Activated CD8-positive, alpha-beta T cell treated with anti-CD3 and anti-CD28 coated beads for 36 hours (primary cell): Measurements from ENCODE around the gene CD6. TPM values are rescaled to one million over a fixed set of nuclear protein-coding genes. Genes with fewer than 3 reads are reported as not detected.

Experiments
- ATAC-seq: fragments of 200-7000 bp; cut with Tn5 transposase; one replicate; pipeline ENCODE4 v1.10.0; 2021; ENCODE audit warnings: mild to moderate bottlenecking, moderate library complexity
- CTCF ChIA-PET: fragments of 350-600 bp; sonication (Branson Sonifier 250); formaldehyde crosslinking; loops from one replicate; lab custom pipeline; 2021; ENCODE audit warnings: antibody characterized with exemption; lab: Charles Lee
- POLR2A ChIA-PET: fragments of 350-600 bp; sonication (Branson Sonifier 250); formaldehyde crosslinking; loops from one replicate; lab custom pipeline; 2021; ENCODE audit warnings: antibody characterized with exemption; lab: Charles Lee
- DNase-seq: peaks from one replicate; pipeline ENCODE4 v3.0.0-alpha.2; 2020
- H3K27ac Mint-ChIP-seq: one replicate; pipeline ENCODE4 v1.8.0; 2021; ENCODE audit warnings: mild to moderate bottlenecking, mixed read lengths
- H3K27me3 Mint-ChIP-seq: one replicate; pipeline ENCODE4 v1.8.0; 2021; ENCODE audit warnings: mixed read lengths
- H3K36me3 Mint-ChIP-seq: one replicate; pipeline ENCODE4 v1.8.0; 2021; ENCODE audit warnings: low read depth, mixed read lengths
- H3K4me1 Mint-ChIP-seq: one replicate; pipeline ENCODE4 v1.8.0; 2021; ENCODE audit warnings: low read depth, mixed read lengths
- H3K4me3 Mint-ChIP-seq: one replicate; pipeline ENCODE4 v1.8.0; 2021; ENCODE audit warnings: mild to moderate bottlenecking, moderate library complexity, mixed read lengths
- H3K9me3 Mint-ChIP-seq: one replicate; pipeline ENCODE4 v1.8.0; 2021; ENCODE audit warnings: mixed read lengths
- CTCF ChIP-seq: fragments of 200-600 bp; IDR thresholded peaks from one replicate; pipeline ENCODE4 v1.8.0; 2022; ENCODE audit warnings: antibody characterized with exemption, mild to moderate bottlenecking
- intact Hi-C: fragments of 100-400 bp; cut with micrococcal nuclease; formaldehyde crosslinking; loops from one replicate; pipeline ENCODE4 v1.10.0; 2022
- total RNA-seq, 2 experiments: library from RNA; stranded (reverse); gene quantifications; one replicate each; pipeline ENCODE4 v1.2.3, GENCODE V29; 2021

The CD6 gene
- total RNA-seq, 2 experiments from 2014 or later, result 196 to 201 TPM

- ATAC-seq (no peak), DNase-seq (no peak)
- CTCF ChIA-PET, result interaction anchor here (1.4 to 5.5 kb wide), 3 partner anchors 9 to 38 kb away, joined by 4 to 22 read pairs (median 6); partner anchors contain the start of gene CD6
- POLR2A ChIA-PET, result interaction anchor here (0.6 to 1.1 kb wide), 4 partner anchors 13 to 89 kb away, joined by 3 to 4 read pairs (median 4); partner anchors contain the start of gene CD6
- Mint-ChIP-seq H3K9me3 (no peaks in the 10 kb centered on the region), H3K4me1 (peaks cover 26% of the 10 kb centered on the region), H3K36me3 (no peaks in the 10 kb centered on the region), H3K27me3 (peaks cover 5% of the 10 kb centered on the region), H3K4me3 (no peak overlapping the region), H3K27ac (peak overlapping the region; percentile 71)
- intact Hi-C loops, result no loop called here
- no peak for TF ChIP-seq CTCF
Observed at GRCh38 chr11:60953781-60954180, 17.7 kb upstream of the CD6 start.

GRCh38 chr11:60954421-60954820, 17.1 kb upstream of the CD6 start:
- Mint-ChIP-seq H3K27me3 (peaks cover 5% of the 10 kb centered on the region), H3K27ac (no peak overlapping the region), H3K36me3 (no peaks in the 10 kb centered on the region), H3K4me3 (no peak overlapping the region), H3K4me1 (peaks cover 26% of the 10 kb centered on the region), H3K9me3 (no peaks in the 10 kb centered on the region)
- intact Hi-C loops, result no loop called here
- ATAC-seq (no peak), DNase-seq (no peak)
- POLR2A ChIA-PET, result interaction anchor here (1.1 kb wide), 1 partner anchor 17 kb away, joined by 4 read pairs; the partner anchor contains the start of gene CD6
- CTCF ChIA-PET, result interaction anchor here (1.9 to 5.5 kb wide), 2 partner anchors 16 to 39 kb away, joined by 4 to 22 read pairs; partner anchors contain the start of gene CD6
- no peak for TF ChIP-seq CTCF

GRCh38 chr11:60955571-60955970, 15.9 kb upstream of the CD6 start:
- DNase-seq (no peak), ATAC-seq (no peak)
- peaks cover 20% of the 10 kb centered on the region for H3K4me1 Mint-ChIP-seq
- H3K27ac Mint-ChIP-seq, result no peak overlapping the region
- H3K27me3 Mint-ChIP-seq, result peaks cover 3% of the 10 kb centered on the region
- no peak overlapping the region for H3K4me3 Mint-ChIP-seq
- intact Hi-C loops, result no loop called here
- no peaks in the 10 kb centered on the region for H3K9me3 Mint-ChIP-seq
- POLR2A ChIA-PET, result interaction anchor here (1.0 kb wide), 1 partner anchor 11 kb away, joined by 3 read pairs; no protein-coding TSS in a partner anchor
- H3K36me3 Mint-ChIP-seq, result no peaks in the 10 kb centered on the region
- CTCF ChIA-PET, result interaction anchor here (0.8 to 5.5 kb wide), 4 partner anchors 15 to 43 kb away, joined by 3 to 22 read pairs (median 4); partner anchors contain the start of gene CD6
- no peak for TF ChIP-seq CTCF

- H3K36me3 Mint-ChIP-seq, result no peaks in the 10 kb centered on the region
- no peak overlapping the region for H3K27ac Mint-ChIP-seq
- peaks cover 1% of the 10 kb centered on the region for H3K27me3 Mint-ChIP-seq
- ChIA-PET POLR2A (interaction anchor here (0.7 kb wide), 1 partner anchor 14 kb away, joined by 3 read pairs; no protein-coding TSS in a partner anchor), CTCF (interaction anchor here (3.8 kb wide), 1 partner anchor 13 kb away, joined by 19 read pairs; the partner anchor contains the start of gene CD6)
- H3K4me3 Mint-ChIP-seq, result no peak overlapping the region
- ATAC-seq, result no peak
- TF ChIP-seq CTCF, result no peak
- intact Hi-C loops, result no loop called here
- peaks cover 13% of the 10 kb centered on the region for H3K4me1 Mint-ChIP-seq
- DNase-seq, result no peak
- H3K9me3 Mint-ChIP-seq, result no peaks in the 10 kb centered on the region
Observed at GRCh38 chr11:60957188-60957587, 14.3 kb upstream of the CD6 start.

GRCh38 chr11:60959431-60959830, 12.0 kb upstream of the CD6 start:
- DNase-seq (no peak), ATAC-seq (no peak)
- Mint-ChIP-seq H3K27me3 (no peaks in the 10 kb centered on the region), H3K4me1 (peaks cover 4% of the 10 kb centered on the region), H3K9me3 (no peaks in the 10 kb centered on the region), H3K4me3 (no peak overlapping the region), H3K27ac (no peak overlapping the region), H3K36me3 (no peaks in the 10 kb centered on the region)
- intact Hi-C loops, result no loop called here
- ChIA-PET POLR2A (interaction anchor here (0.6 kb wide), 1 partner anchor 69 kb away, joined by 4 read pairs; no protein-coding TSS in a partner anchor), CTCF (interaction anchor here (3.8 kb wide), 1 partner anchor 11 kb away, joined by 19 read pairs; the partner anchor contains the start of gene CD6)
- no peak for TF ChIP-seq CTCF
